BJ (cell line): Measurements from ENCODE around the gene ZFP57. TPM values are rescaled to one million over a fixed set of nuclear protein-coding genes. Genes with fewer than 3 reads are reported as not detected.
"Not testable (repeated sequence)": the region's sequence is repeated elsewhere in the genome, so short reads cannot be mapped to it uniquely, and the experiment has no call there.

Experiments
- CTCF ChIA-PET: fragments of 350-600 bp; formaldehyde crosslinking; extraction: SDS; loops from one replicate; lab custom pipeline; 2021; ENCODE audit warnings: antibody characterized with exemption, inconsistent platforms; lab: Yijun Ruan, JAX
- POLR2A ChIA-PET: fragments of 300-600 bp; sonication (Branson Sonifier 250); formaldehyde crosslinking; extraction: SDS; loops from one replicate; lab custom pipeline; 2021; ENCODE audit warnings: antibody characterized with exemption; lab: Charles Lee
- DNase-seq: peaks from one replicate; pipeline ENCODE4 v3.0.0-alpha.2; 2011; ENCODE audit warnings: low read depth
- H3K27me3 ChIP-seq: 2 replicates; pipeline ENCODE4 v1.6.0; 2011; ENCODE audit warnings: low read length; ENCODE audit not compliant: control insufficient read depth, insufficient read depth
- H3K36me3 ChIP-seq: 2 replicates; pipeline ENCODE4 v1.5.1; 2011; ENCODE audit warnings: low read length; ENCODE audit not compliant: control insufficient read depth, insufficient read depth
- H3K4me3 ChIP-seq: 2 replicates; pipeline ENCODE4 v1.5.1; 2011; ENCODE audit warnings: low read depth, mild to moderate bottlenecking, control low read depth, low read length
- CTCF ChIP-seq: IDR thresholded peaks from 2 replicates; pipeline ENCODE4 v1.5.1; 2011; ENCODE audit warnings: low read depth, mild to moderate bottlenecking, control low read depth, inconsistent platforms, low read length, moderate library complexity; ENCODE audit not compliant: insufficient read depth
- polyA plus RNA-seq: library from polyadenylated mRNA; depleted of rRNA; stranded (reverse); fragments of >200 nt; gene quantifications from 2 replicates; pipeline ENCODE4 v1.2.3, GENCODE V29; 2011

ZFP57 gene
- polyA plus RNA-seq, 1 experiment = 0.32 TPM

- no peak for TF ChIP-seq CTCF
- ChIA-PET POLR2A (no interaction called here), CTCF (interaction anchor here (1.0 to 7.6 kb wide), 3 partner anchors 11 to 16 kb away, joined by 3 to 147 read pairs (median 4); no protein-coding TSS in a partner anchor)
These were observed 17.5 kb downstream of the ZFP57 start for GRCh38 chr6:29663300-29664042.

GRCh38 chr6:29661502-29662141 is 19.3 kb downstream of the ZFP57 start:
- H3K4me3 ChIP-seq, POLR2A ChIA-PET, DNase-seq, H3K36me3 ChIP-seq, H3K27me3 ChIP-seq: not testable (repeated sequence)
- CTCF ChIA-PET = interaction anchor here (7.6 kb wide), 1 partner anchor 9 kb away, joined by 147 read pairs; no protein-coding TSS in a partner anchor

More at GRCh38 chr6:29663300-29664042, 17.5 kb downstream of the ZFP57 start:
- no peak for DNase-seq
- Histone ChIP-seq H3K36me3 (no peaks in the 10 kb centered on the region), H3K4me3 (no peak overlapping the region), H3K27me3 (peaks cover 7% of the 10 kb centered on the region)

GRCh38 chr6:29661071-29661470 is 19.9 kb downstream of the ZFP57 start:
- no peak overlapping the region for H3K4me3 ChIP-seq
- no peaks in the 10 kb centered on the region for H3K36me3 ChIP-seq
- no peak for DNase-seq
- POLR2A ChIA-PET = no interaction called here
- CTCF ChIA-PET = interaction anchor here (7.6 kb wide), 1 partner anchor 9 kb away, joined by 147 read pairs; no protein-coding TSS in a partner anchor
- no peak for TF ChIP-seq CTCF
- peaks cover 9% of the 10 kb centered on the region for H3K27me3 ChIP-seq

- POLR2A ChIA-PET = no interaction called here
These were observed 24.2 kb downstream of the ZFP57 start, which contains the start of gene MOG for GRCh38 chr6:29656798-29657197. TSS of gene MOG (plus strand) at chr6:29657092. CDS start at chr6:29657210, 118 bp downstream.

GRCh38 chr6:29656157-29656556 is 24.8 kb downstream of the ZFP57 start:
- POLR2A ChIA-PET = no interaction called here
- TF ChIP-seq CTCF = no peak
- Histone ChIP-seq H3K27me3 (peaks cover 13% of the 10 kb centered on the region), H3K36me3 (no peaks in the 10 kb centered on the region), H3K4me3 (no peak overlapping the region)
- CTCF ChIA-PET = interaction anchor here (1.8 to 3.9 kb wide), 2 partner anchors 7 to 10 kb away, joined by 7 to 29 read pairs; no protein-coding TSS in a partner anchor
- DNase-seq = no peak

More at GRCh38 chr6:29656798-29657197, 24.2 kb downstream of the ZFP57 start, which contains the start of gene MOG:
- no peak within 1 kb of the TSS for H3K4me3 ChIP-seq
- no peaks in the 10 kb centered on the region for H3K36me3 ChIP-seq
- CTCF ChIA-PET = interaction anchor here (1.8 to 3.9 kb wide), 2 partner anchors 8 to 9 kb away, joined by 7 to 29 read pairs; no protein-coding TSS in a partner anchor
- peaks cover 13% of the 10 kb centered on the region for H3K27me3 ChIP-seq
- DNase-seq = no peak
- TF ChIP-seq CTCF = no peak
